HCT116 (cell line): Measurements from ENCODE around the gene MGME1.

Experiments used
- ATF3 ChIP-seq: IDR thresholded peaks from 2 replicates; pipeline ENCODE4 v1.6.1; 2012
- CBX3 ChIP-seq: IDR thresholded peaks from 2 replicates; pipeline ENCODE4 v1.6.1; 2012; ENCODE audit warnings: low read depth
- CTCF ChIP-seq, 3 experiments: fragments of 200-600 bp in 1 of 3; sonication (generic) in 1 of 3; IDR thresholded peaks in 2 of 3; conservative IDR thresholded peaks in 1 of 3; 2 replicates each; pipeline ENCODE4 v1.5.1; 2012 to 2017; ENCODE audit warnings: low read depth in 2 of 3, low read length in 2 of 3, antibody characterized with exemption in 1 of 3, borderline replicate concordance in 1 of 3, control low read depth in 1 of 3, mild to moderate bottlenecking in 1 of 3, mixed read lengths in 1 of 3, mixed run types in 1 of 3, moderate library complexity in 1 of 3; ENCODE audit not compliant: insufficient read depth in 1 of 3
- EZH2 ChIP-seq: fragments of 200-600 bp; sonication (generic); IDR thresholded peaks from 2 replicates; pipeline ENCODE4 v1.6.1; 2017; ENCODE audit warnings: antibody characterized with exemption, mixed run types
- EZH2phosphoT487 ChIP-seq: fragments of 200-600 bp; IDR thresholded peaks from 2 replicates; pipeline ENCODE4 v1.6.1; 2018; ENCODE audit warnings: antibody characterized with exemption, borderline replicate concordance
- FOSL1 ChIP-seq: IDR thresholded peaks from 2 replicates; pipeline ENCODE4 v1.6.1; 2012; ENCODE audit warnings: low read depth
- POLR2A ChIP-seq: IDR thresholded peaks from 2 replicates; pipeline ENCODE4 v1.7.0; 2011; ENCODE audit warnings: borderline replicate concordance; ENCODE audit not compliant: insufficient read depth, insufficient read length; ENCODE audit errors: extremely low read depth
- POLR2AphosphoS5 ChIP-seq: IDR thresholded peaks from 2 replicates; pipeline ENCODE4 v1.6.1; 2011; ENCODE audit warnings: mild to moderate bottlenecking, low read depth, low read length, moderate library complexity
- RAD21 ChIP-seq: IDR thresholded peaks from 2 replicates; pipeline ENCODE4 v1.6.1; 2012; ENCODE audit warnings: low read depth, mild to moderate bottlenecking
- TCF7L2 ChIP-seq: IDR thresholded peaks from 2 replicates; pipeline ENCODE4 v1.7.0; 2011; ENCODE audit warnings: borderline replicate concordance, inconsistent platforms; ENCODE audit not compliant: insufficient read depth, insufficient read length; ENCODE audit errors: extremely low read depth
- YY1 ChIP-seq: IDR thresholded peaks from 2 replicates; pipeline ENCODE4 v1.6.1; 2011; ENCODE audit warnings: low read length, low read depth, moderate library complexity, mild to moderate bottlenecking; ENCODE audit not compliant: insufficient replicate concordance; ENCODE audit errors: extremely low read depth
- ZBTB33 ChIP-seq: IDR thresholded peaks from 2 replicates; pipeline ENCODE4 v1.6.1; 2011; ENCODE audit warnings: mild to moderate bottlenecking, low read length, moderate library complexity; ENCODE audit not compliant: insufficient replicate concordance; ENCODE audit errors: extremely low read depth
- ZNF274 ChIP-seq: fragments of 200-500 bp; sonication (Bioruptor generic); IDR thresholded peaks from 2 replicates; pipeline ENCODE4 v1.6.1; 2014; ENCODE audit warnings: mild to moderate bottlenecking, low read depth, low read length, inconsistent platforms

- TF ChIP-seq EZH2 = no peak
- no peak for TF ChIP-seq CTCF (IDR thresholded peaks at IDR 0.05 in 2 of 3, conservative IDR thresholded peaks at IDR 0.05 in 1 of 3; ENCODE audit: borderline replicate concordance in 1 of 3, insufficient read depth in 1 of 3, low read depth in 2 of 3, low read length in 2 of 3)
- no peak for TF ChIP-seq TCF7L2
- TF ChIP-seq ATF3 = no peak
- no peak for TF ChIP-seq RAD21
- no peak for TF ChIP-seq POLR2A
- no peak for TF ChIP-seq POLR2AphosphoS5
- TF ChIP-seq ZNF274 = no peak
- no peak for TF ChIP-seq YY1
- no peak for TF ChIP-seq ZBTB33
- no peak for TF ChIP-seq EZH2phosphoT487
- no peak for TF ChIP-seq FOSL1
- no peak for TF ChIP-seq CBX3
Observed at GRCh38 chr20:18001131-18001921, 32.5 kb downstream of the MGME1 start.
